HepG2 (cell line): ENCODE data around the gene PLCB1. TPM values are rescaled to one million over a fixed set of nuclear protein-coding genes. Genes with fewer than 3 reads are reported as not detected.

Source experiments
- BRCA1 ChIP-seq: sonication (generic); formaldehyde crosslinking; IDR thresholded peaks from 2 replicates; pipeline ENCODE4 v1.4.0; 2020; ENCODE audit warnings: missing genetic modification reagents
- HES4 ChIP-seq: sonication (generic); formaldehyde crosslinking; IDR thresholded peaks from 2 replicates; pipeline ENCODE4 v1.9.0; 2021; ENCODE audit warnings: mild to moderate bottlenecking, missing genetic modification reagents, borderline replicate concordance
- HMG20A ChIP-seq: IDR thresholded peaks from 2 replicates; pipeline ENCODE4 v1.6.1; 2016; ENCODE audit warnings: borderline replicate concordance
- KDM6A ChIP-seq: IDR thresholded peaks from 2 replicates; pipeline ENCODE4 v1.6.1; 2016; ENCODE audit warnings: low read depth
- KMT2B ChIP-seq: IDR thresholded peaks from 2 replicates; pipeline ENCODE4 v1.6.1; 2016; ENCODE audit warnings: missing genetic modification reagents, missing compliant biosample characterization
- NFE2 ChIP-seq: sonication (generic); formaldehyde crosslinking; IDR thresholded peaks from 2 replicates; pipeline ENCODE4 v1.4.0; 2020; ENCODE audit warnings: missing genetic modification reagents
- PPARG ChIP-seq: conservative IDR thresholded peaks from 2 replicates; pipeline ENCODE4 v1.6.1; 2016; ENCODE audit warnings: missing biosample characterization, missing genetic modification reagents
- SOX5 ChIP-seq: IDR thresholded peaks from 2 replicates; pipeline ENCODE4 v1.6.1; 2016; ENCODE audit warnings: borderline replicate concordance
- TARDBP ChIP-seq: sonication (generic); formaldehyde crosslinking; IDR thresholded peaks from 2 replicates; pipeline ENCODE4 v1.8.0; 2022; ENCODE audit warnings: mild to moderate bottlenecking, missing genetic modification reagents
- TEAD3 ChIP-seq: optimal IDR thresholded peaks from 2 replicates; pipeline ENCODE3; 2016; ENCODE audit warnings: borderline replicate concordance
- ZNF24 ChIP-seq: fragments of 450-650 bp; IDR thresholded peaks from 2 replicates; pipeline ENCODE4 v1.6.1; 2017; ENCODE audit warnings: antibody characterized with exemption, mild to moderate bottlenecking
- ZNF572 ChIP-seq: sonication (generic); formaldehyde crosslinking; IDR thresholded peaks from 2 replicates; pipeline ENCODE4 v1.5.1; 2020; ENCODE audit warnings: mild to moderate bottlenecking, missing genetic modification reagents
- ZNF652 ChIP-seq: IDR thresholded peaks from 2 replicates; pipeline ENCODE4 v1.6.1; 2016; ENCODE audit warnings: low read depth, borderline replicate concordance
- ZNF816 ChIP-seq: sonication (generic); formaldehyde crosslinking; IDR thresholded peaks from 2 replicates; pipeline ENCODE4 v1.8.0; 2022; ENCODE audit warnings: missing genetic modification reagents, mild to moderate bottlenecking, borderline replicate concordance
- polyA plus RNA-seq, 8 experiments: library from polyadenylated mRNA; depleted of rRNA in 3 of 8; stranded (reverse) in 7 of 8; unstranded in 1 of 8; fragments of >200 nt; fragmentation: Illumina TruSeq in 4 of 8; extraction: Trizol in 4 of 8; gene quantifications; 2 replicates each; pipeline versions ENCODE4 v1.2.1 to v1.2.3, GENCODE V29; 2011 to 2016; ENCODE audit warnings: low read depth in 4 of 8, missing spikeins in 1 of 8, mixed read lengths in 1 of 8; ENCODE audit not compliant: insufficient read depth in 1 of 8
- total RNA-seq, 5 experiments: library from RNA; depleted of rRNA; stranded (reverse); fragments of >200 nt; fragmentation: Illumina TruSeq; extraction: Trizol; gene quantifications; 2 replicates each; pipeline ENCODE4 v1.2.3, GENCODE V29; 2016; ENCODE audit warnings: low read depth in 1 of 5
- TF ChIP-seq, protein P1 (sequence below): sonication (generic); formaldehyde crosslinking; IDR thresholded peaks from 2 replicates; pipeline ENCODE4 v1.4.0; 2020; ENCODE audit warnings: missing genetic modification reagents
- TF ChIP-seq, protein P2 (sequence below): sonication (generic); formaldehyde crosslinking; IDR thresholded peaks from 2 replicates; pipeline ENCODE4 v1.4.0; 2020; ENCODE audit warnings: missing genetic modification reagents
- TF ChIP-seq, protein P3 (sequence below): sonication (generic); formaldehyde crosslinking; IDR thresholded peaks from 2 replicates; pipeline ENCODE4 v1.4.0; 2020; ENCODE audit warnings: missing genetic modification reagents
- TF ChIP-seq, protein P4 (sequence below): sonication (generic); IDR thresholded peaks from 2 replicates; pipeline ENCODE4 v1.6.1; 2016; ENCODE audit warnings: low read depth, borderline replicate concordance
- TF ChIP-seq, protein P5 (sequence below): sonication (generic); formaldehyde crosslinking; IDR thresholded peaks from 2 replicates; pipeline ENCODE4 v1.4.0; 2020; ENCODE audit warnings: missing genetic modification reagents, borderline replicate concordance

Gene PLCB1
- total and polyA plus RNA-seq, 2 of the 13 experiments (the other 11 are each of a cell fraction or from before 2014, with no cell fraction given) = 42.4 to 55.9 TPM

DNA sequence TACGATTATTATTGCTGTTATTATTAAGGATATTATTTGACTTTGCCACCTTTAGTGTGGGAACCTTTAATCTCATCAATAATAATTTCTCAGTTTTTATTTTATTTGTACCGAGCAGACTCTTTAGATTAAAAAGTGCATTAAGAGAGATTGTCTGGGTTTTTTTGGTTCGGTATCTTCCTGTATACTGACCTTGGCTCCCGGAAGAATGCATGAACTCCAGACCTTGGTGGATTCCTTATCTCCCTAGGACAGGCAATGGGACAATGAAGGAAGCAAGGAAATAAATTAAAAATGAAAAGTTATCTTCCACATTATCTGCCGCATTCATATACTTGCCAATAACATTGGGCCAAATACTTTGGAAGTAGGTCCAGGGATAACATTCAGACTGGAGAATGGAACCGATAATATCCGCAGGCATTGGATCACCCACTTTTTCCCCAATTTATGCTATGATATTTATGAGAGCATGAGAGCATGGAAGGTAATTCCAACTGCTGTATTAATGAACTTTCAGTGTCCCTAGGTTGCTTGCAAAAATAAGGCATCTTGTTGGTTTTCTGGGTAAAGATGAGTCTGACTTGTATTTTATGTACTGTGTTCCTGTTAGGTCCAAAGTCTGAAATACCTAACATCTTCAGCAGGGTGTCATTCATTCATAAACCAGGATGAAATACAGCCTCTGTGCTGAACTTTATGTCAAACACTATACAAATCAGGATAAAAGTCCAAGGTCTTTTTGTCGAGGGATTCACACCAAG, 232.1 kb downstream of the PLCB1 start (continued):
- TF ChIP-seq, protein P1, sequence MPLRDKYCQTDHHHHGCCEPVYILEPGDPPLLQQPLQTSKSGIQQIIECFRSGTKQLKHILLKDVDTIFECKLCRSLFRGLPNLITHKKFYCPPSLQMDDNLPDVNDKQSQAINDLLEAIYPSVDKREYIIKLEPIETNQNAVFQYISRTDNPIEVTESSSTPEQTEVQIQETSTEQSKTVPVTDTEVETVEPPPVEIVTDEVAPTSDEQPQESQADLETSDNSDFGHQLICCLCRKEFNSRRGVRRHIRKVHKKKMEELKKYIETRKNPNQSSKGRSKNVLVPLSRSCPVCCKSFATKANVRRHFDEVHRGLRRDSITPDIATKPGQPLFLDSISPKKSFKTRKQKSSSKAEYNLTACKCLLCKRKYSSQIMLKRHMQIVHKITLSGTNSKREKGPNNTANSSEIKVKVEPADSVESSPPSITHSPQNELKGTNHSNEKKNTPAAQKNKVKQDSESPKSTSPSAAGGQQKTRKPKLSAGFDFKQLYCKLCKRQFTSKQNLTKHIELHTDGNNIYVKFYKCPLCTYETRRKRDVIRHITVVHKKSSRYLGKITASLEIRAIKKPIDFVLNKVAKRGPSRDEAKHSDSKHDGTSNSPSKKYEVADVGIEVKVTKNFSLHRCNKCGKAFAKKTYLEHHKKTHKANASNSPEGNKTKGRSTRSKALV = peak; percentile 65; the same call in 1 of the 2 replicates
- TF ChIP-seq BRCA1 (CRISPR knock-in tag) = peak; percentile 66; the same call in 1 of the 2 replicates
- peak; percentile 53; the same call in 1 of the 2 replicates for TF ChIP-seq TARDBP (CRISPR knock-in tag)
- TF ChIP-seq, protein P2, sequence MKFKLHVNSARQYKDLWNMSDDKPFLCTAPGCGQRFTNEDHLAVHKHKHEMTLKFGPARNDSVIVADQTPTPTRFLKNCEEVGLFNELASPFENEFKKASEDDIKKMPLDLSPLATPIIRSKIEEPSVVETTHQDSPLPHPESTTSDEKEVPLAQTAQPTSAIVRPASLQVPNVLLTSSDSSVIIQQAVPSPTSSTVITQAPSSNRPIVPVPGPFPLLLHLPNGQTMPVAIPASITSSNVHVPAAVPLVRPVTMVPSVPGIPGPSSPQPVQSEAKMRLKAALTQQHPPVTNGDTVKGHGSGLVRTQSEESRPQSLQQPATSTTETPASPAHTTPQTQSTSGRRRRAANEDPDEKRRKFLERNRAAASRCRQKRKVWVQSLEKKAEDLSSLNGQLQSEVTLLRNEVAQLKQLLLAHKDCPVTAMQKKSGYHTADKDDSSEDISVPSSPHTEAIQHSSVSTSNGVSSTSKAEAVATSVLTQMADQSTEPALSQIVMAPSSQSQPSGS (CRISPR knock-in tag) = peak; percentile 83
- peak; percentile 77; the same call in 1 of the 2 replicates for TF ChIP-seq PPARG (CRISPR knock-in tag)
- TF ChIP-seq, protein P3, sequence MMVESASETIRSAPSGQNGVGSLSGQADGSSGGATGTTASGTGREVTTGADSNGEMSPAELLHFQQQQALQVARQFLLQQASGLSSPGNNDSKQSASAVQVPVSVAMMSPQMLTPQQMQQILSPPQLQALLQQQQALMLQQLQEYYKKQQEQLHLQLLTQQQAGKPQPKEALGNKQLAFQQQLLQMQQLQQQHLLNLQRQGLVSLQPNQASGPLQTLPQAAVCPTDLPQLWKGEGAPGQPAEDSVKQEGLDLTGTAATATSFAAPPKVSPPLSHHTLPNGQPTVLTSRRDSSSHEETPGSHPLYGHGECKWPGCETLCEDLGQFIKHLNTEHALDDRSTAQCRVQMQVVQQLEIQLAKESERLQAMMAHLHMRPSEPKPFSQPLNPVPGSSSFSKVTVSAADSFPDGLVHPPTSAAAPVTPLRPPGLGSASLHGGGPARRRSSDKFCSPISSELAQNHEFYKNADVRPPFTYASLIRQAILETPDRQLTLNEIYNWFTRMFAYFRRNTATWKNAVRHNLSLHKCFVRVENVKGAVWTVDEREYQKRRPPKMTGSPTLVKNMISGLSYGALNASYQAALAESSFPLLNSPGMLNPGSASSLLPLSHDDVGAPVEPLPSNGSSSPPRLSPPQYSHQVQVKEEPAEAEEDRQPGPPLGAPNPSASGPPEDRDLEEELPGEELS (CRISPR knock-in tag) = peak; percentile 81
- peak; percentile 85 for TF ChIP-seq SOX5 (CRISPR knock-in tag)
- TF ChIP-seq, protein P4, sequence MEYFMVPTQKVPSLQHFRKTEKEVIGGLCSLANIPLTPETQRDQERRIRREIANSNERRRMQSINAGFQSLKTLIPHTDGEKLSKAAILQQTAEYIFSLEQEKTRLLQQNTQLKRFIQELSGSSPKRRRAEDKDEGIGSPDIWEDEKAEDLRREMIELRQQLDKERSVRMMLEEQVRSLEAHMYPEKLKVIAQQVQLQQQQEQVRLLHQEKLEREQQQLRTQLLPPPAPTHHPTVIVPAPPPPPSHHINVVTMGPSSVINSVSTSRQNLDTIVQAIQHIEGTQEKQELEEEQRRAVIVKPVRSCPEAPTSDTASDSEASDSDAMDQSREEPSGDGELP = no peak
- TF ChIP-seq, protein P5, sequence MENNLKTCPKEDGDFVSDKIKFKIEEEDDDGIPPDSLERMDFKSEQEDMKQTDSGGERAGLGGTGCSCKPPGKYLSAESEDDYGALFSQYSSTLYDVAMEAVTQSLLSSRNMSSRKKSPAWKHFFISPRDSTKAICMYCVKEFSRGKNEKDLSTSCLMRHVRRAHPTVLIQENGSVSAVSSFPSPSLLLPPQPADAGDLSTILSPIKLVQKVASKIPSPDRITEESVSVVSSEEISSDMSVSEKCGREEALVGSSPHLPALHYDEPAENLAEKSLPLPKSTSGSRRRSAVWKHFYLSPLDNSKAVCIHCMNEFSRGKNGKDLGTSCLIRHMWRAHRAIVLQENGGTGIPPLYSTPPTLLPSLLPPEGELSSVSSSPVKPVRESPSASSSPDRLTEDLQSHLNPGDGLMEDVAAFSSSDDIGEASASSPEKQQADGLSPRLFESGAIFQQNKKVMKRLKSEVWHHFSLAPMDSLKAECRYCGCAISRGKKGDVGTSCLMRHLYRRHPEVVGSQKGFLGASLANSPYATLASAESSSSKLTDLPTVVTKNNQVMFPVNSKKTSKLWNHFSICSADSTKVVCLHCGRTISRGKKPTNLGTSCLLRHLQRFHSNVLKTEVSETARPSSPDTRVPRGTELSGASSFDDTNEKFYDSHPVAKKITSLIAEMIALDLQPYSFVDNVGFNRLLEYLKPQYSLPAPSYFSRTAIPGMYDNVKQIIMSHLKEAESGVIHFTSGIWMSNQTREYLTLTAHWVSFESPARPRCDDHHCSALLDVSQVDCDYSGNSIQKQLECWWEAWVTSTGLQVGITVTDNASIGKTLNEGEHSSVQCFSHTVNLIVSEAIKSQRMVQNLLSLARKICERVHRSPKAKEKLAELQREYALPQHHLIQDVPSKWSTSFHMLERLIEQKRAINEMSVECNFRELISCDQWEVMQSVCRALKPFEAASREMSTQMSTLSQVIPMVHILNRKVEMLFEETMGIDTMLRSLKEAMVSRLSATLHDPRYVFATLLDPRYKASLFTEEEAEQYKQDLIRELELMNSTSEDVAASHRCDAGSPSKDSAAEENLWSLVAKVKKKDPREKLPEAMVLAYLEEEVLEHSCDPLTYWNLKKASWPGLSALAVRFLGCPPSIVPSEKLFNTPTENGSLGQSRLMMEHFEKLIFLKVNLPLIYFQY (CRISPR knock-in tag) = 0 out of 2 replicates have a peak, but pooled peaks have one; percentile 56
- peak; percentile 89 for TF ChIP-seq TEAD3
- peak; percentile 64; the same call in 1 of the 2 replicates for TF ChIP-seq ZNF816 (CRISPR knock-in tag)
- TF ChIP-seq ZNF24 = peak; percentile 93
- TF ChIP-seq ZNF572 = no peak
- peak; percentile 63; the same call in 1 of the 2 replicates for TF ChIP-seq KDM6A
- no peak for TF ChIP-seq HES4
- peak; percentile 94; the same call in 1 of the 2 replicates for TF ChIP-seq HMG20A (CRISPR knock-in tag)
- TF ChIP-seq NFE2 = no peak
- TF ChIP-seq KMT2B (CRISPR knock-in tag) = peak; percentile 54; the same call in 1 of the 2 replicates
- peak; percentile 56; the same call in 1 of the 2 replicates for TF ChIP-seq ZNF652
